H1 (cell line): ENCODE measurements around the gene COL12A1. TPM values are rescaled to one million over a fixed set of nuclear protein-coding genes. Genes with fewer than 3 reads are reported as not detected.

Experiments
- polyA plus RNA-seq, 7 experiments: library from polyadenylated mRNA; depleted of rRNA in 3 of 7; stranded (reverse) in 5 of 7; unstranded in 2 of 7; fragments of >200 nt in 5 of 7; fragments of 200-250 nt in 2 of 7; gene quantifications; 1 replicate in 5 of 7; 2 replicates in 1 of 7; 4 replicates in 1 of 7; pipeline versions ENCODE4 v1.2.1 to v1.2.3, GENCODE V29; 2011 to 2013; ENCODE audit warnings: missing spikeins in 2 of 7, mixed read lengths in 2 of 7
- total RNA-seq: library from RNA; stranded (reverse); fragmentation: NEBNext Ultra II Directional; extraction: Animal tissue kit (Norgen Biotek cat#: 25700); gene quantifications from 2 replicates; pipeline ENCODE4 v1.2.1, GENCODE V29; 2021
- TF ChIP-seq, protein P1 (sequence below): IDR thresholded peaks from 2 replicates; pipeline ENCODE4 v1.6.1; 2011; ENCODE audit warnings: low read length, improper control_type of control experiment

The COL12A1 gene
- total and polyA plus RNA-seq, 2 of the 8 experiments (the other 6 are each of a cell fraction or from before 2014, with no cell fraction given): 1.4 to 4.7 TPM

- TF ChIP-seq, protein P1, sequence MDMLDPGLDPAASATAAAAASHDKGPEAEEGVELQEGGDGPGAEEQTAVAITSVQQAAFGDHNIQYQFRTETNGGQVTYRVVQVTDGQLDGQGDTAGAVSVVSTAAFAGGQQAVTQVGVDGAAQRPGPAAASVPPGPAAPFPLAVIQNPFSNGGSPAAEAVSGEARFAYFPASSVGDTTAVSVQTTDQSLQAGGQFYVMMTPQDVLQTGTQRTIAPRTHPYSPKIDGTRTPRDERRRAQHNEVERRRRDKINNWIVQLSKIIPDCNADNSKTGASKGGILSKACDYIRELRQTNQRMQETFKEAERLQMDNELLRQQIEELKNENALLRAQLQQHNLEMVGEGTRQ: no peak
Observed at GRCh38 chr6:75217193-75217592, 11.3 kb upstream of the COL12A1 start (continued).
